IMR-90 (cell line): ENCODE measurements around the gene SNED1. TPM values are rescaled to one million over a fixed set of nuclear protein-coding genes. Genes with fewer than 3 reads are reported as not detected.

Experiments
- ATAC-seq: fragments of 200-7000 bp; cut with Tn5 transposase; 2 replicates; pipeline ENCODE4 v1.9.1; 2020; ENCODE audit warnings: low read depth, mild to moderate bottlenecking, moderate library complexity
- BruUV-seq: library from RNA; stranded (reverse); fragments of 400-500 nt; replicated peaks from 2 replicates; lab custom pipeline; 2021; lab: Mats Ljungman, UMichigan
- CTCF ChIA-PET: fragments of 300-600 bp; formaldehyde crosslinking; extraction: SDS; loops from one replicate; lab custom pipeline; 2021; ENCODE audit warnings: antibody characterized with exemption; lab: Yijun Ruan, JAX
- POLR2A ChIA-PET: fragments of 300-600 bp; sonication (Branson Sonifier 250); formaldehyde crosslinking; loops from one replicate; lab custom pipeline; 2022; ENCODE audit warnings: antibody characterized with exemption; ENCODE audit not compliant: unreplicated experiment; lab: Charles Lee
- DNase-seq: peaks from one replicate; pipeline ENCODE4 v3.0.0; 2013
- H2AFZ ChIP-seq: replicated peaks from 2 replicates; pipeline ENCODE3; 2013; ENCODE audit warnings: low read length, mild to moderate bottlenecking; ENCODE audit not compliant: poor library complexity
- H2AK5ac ChIP-seq: 2 replicates; pipeline ENCODE4 v1.6.1; 2013; ENCODE audit warnings: low read depth, low read length, inconsistent platforms
- H2AK9ac ChIP-seq: replicated peaks from 2 replicates; pipeline ENCODE3; 2013; ENCODE audit warnings: mild to moderate bottlenecking, low read depth, low read length, moderate library complexity; ENCODE audit not compliant: poor library complexity
- H2BK120ac ChIP-seq: 2 replicates; pipeline ENCODE4 v1.6.1; 2013; ENCODE audit warnings: low read depth, low read length, inconsistent platforms
- H2BK15ac ChIP-seq: 3 replicates; pipeline ENCODE4 v1.6.1; 2013; ENCODE audit warnings: low read depth, low read length, inconsistent platforms
- H2BK20ac ChIP-seq: 2 replicates; pipeline ENCODE4 v1.6.1; 2013; ENCODE audit warnings: low read depth, mild to moderate bottlenecking, inconsistent platforms, low read length, moderate library complexity
- H2BK5ac ChIP-seq: 2 replicates; pipeline ENCODE4 v1.6.1; 2013; ENCODE audit warnings: mild to moderate bottlenecking, low read depth, low read length, inconsistent platforms; ENCODE audit not compliant: poor library complexity, severe bottlenecking
- H3K14ac ChIP-seq: replicated peaks from 2 replicates; pipeline ENCODE4 v1.6.1; 2013; ENCODE audit warnings: low read depth, low read length, inconsistent platforms
- H3K18ac ChIP-seq: 2 replicates; pipeline ENCODE4 v1.6.1; 2013; ENCODE audit warnings: low read depth, low read length, control low read depth
- H3K23ac ChIP-seq: 2 replicates; pipeline ENCODE4 v1.6.1; 2013; ENCODE audit warnings: low read depth, low read length, inconsistent platforms
- H3K27ac ChIP-seq: 2 replicates; pipeline ENCODE4 v1.5.1; 2013; ENCODE audit warnings: mild to moderate bottlenecking, control low read depth, low read length; ENCODE audit not compliant: insufficient read depth
- H3K27me3 ChIP-seq: 2 replicates; pipeline ENCODE4 v1.6.1; 2013; ENCODE audit warnings: low read length; ENCODE audit not compliant: control insufficient read depth, insufficient read depth
- H3K36me3 ChIP-seq: 2 replicates; pipeline ENCODE4 v1.6.1; 2013; ENCODE audit warnings: low read length, mixed read lengths; ENCODE audit not compliant: control insufficient read depth, insufficient read depth
- H3K4ac ChIP-seq: 2 replicates; pipeline ENCODE4 v1.6.1; 2013; ENCODE audit warnings: low read depth, low read length, inconsistent platforms
- H3K4me1 ChIP-seq: 2 replicates; pipeline ENCODE4 v1.6.1; 2013; ENCODE audit warnings: low read length, mixed read lengths; ENCODE audit not compliant: control insufficient read depth, insufficient read depth
- H3K4me2 ChIP-seq: 2 replicates; pipeline ENCODE4 v1.6.1; 2013; ENCODE audit warnings: low read depth, mild to moderate bottlenecking, control low read depth, low read length, moderate library complexity
- H3K4me3 ChIP-seq: 2 replicates; pipeline ENCODE4 v1.5.1; 2013; ENCODE audit warnings: low read depth, mild to moderate bottlenecking, control low read depth, low read length, moderate library complexity; ENCODE audit not compliant: insufficient read depth
- H3K56ac ChIP-seq: 2 replicates; pipeline ENCODE4 v1.6.1; 2013; ENCODE audit warnings: low read length, inconsistent platforms; ENCODE audit not compliant: insufficient read depth; ENCODE audit errors: extremely low read depth
- H3K79me1 ChIP-seq, 2 experiments: 2 replicates each; pipeline ENCODE4 v1.6.1; 2013; ENCODE audit warnings: low read length in 2 of 2, inconsistent platforms in 1 of 2, low read depth in 1 of 2
- H3K9ac ChIP-seq: 2 replicates; pipeline ENCODE4 v1.6.1; 2013; ENCODE audit warnings: low read depth, low read length, control low read depth
- H3K9me1 ChIP-seq: 2 replicates; pipeline ENCODE4 v1.6.1; 2013; ENCODE audit warnings: low read length, inconsistent platforms; ENCODE audit not compliant: insufficient read depth
- H3K9me3 ChIP-seq: 2 replicates; pipeline ENCODE4 v1.6.1; 2013; ENCODE audit warnings: low read length; ENCODE audit not compliant: control insufficient read depth, insufficient read depth
- H4K20me1 ChIP-seq: 2 replicates; pipeline ENCODE4 v1.6.1; 2013; ENCODE audit warnings: low read length, inconsistent platforms; ENCODE audit not compliant: insufficient read depth
- H4K5ac ChIP-seq: 2 replicates; pipeline ENCODE4 v1.6.1; 2013; ENCODE audit warnings: mild to moderate bottlenecking, low read depth, low read length, control low read depth
- H4K8ac ChIP-seq, 2 experiments: 2 replicates each; pipeline ENCODE4 v1.6.1; 2013; ENCODE audit warnings: low read depth in 2 of 2, low read length in 2 of 2, control low read depth in 1 of 2, inconsistent platforms in 1 of 2
- H4K91ac ChIP-seq: 2 replicates; pipeline ENCODE4 v1.6.1; 2013; ENCODE audit warnings: low read depth, low read length, inconsistent platforms; ENCODE audit not compliant: insufficient read depth
- BHLHE40 ChIP-seq: fragments of 150-350 bp; IDR thresholded peaks from 2 replicates; pipeline ENCODE4 v1.6.1; 2016; ENCODE audit warnings: mild to moderate bottlenecking, low read depth, low read length
- CEBPB ChIP-seq: IDR thresholded peaks from 2 replicates; pipeline ENCODE4 v1.6.1; 2012; ENCODE audit warnings: low read depth, low read length, improper control_type of control experiment
- CHD1 ChIP-seq: IDR thresholded peaks from 2 replicates; pipeline ENCODE4 v1.6.1; 2012; ENCODE audit warnings: low read depth, low read length, improper control_type of control experiment
- CTCF ChIP-seq: conservative IDR thresholded peaks from 2 replicates; pipeline ENCODE4 v1.5.1; 2012; ENCODE audit warnings: mild to moderate bottlenecking, low read depth, low read length, improper control_type of control experiment
- FOS ChIP-seq: fragments of 150-350 bp; IDR thresholded peaks from 2 replicates; pipeline ENCODE4 v1.6.1; 2016; ENCODE audit warnings: low read depth, low read length
- MAFK ChIP-seq: IDR thresholded peaks from 2 replicates; pipeline ENCODE4 v1.6.1; 2012; ENCODE audit warnings: low read depth, low read length, improper control_type of control experiment
- MAZ ChIP-seq: IDR thresholded peaks from 2 replicates; pipeline ENCODE4 v1.6.1; 2012; ENCODE audit warnings: low read depth, mild to moderate bottlenecking, low read length, improper control_type of control experiment, moderate library complexity, borderline replicate concordance
- MXI1 ChIP-seq: IDR thresholded peaks from 2 replicates; pipeline ENCODE4 v1.6.1; 2012; ENCODE audit warnings: low read depth, mild to moderate bottlenecking, low read length, moderate library complexity, borderline replicate concordance
- NFE2L2 ChIP-seq: fragments of 150-350 bp; IDR thresholded peaks from 2 replicates; pipeline ENCODE4 v1.6.1; 2016; ENCODE audit warnings: low read depth, mild to moderate bottlenecking, low read length
- POLR2A ChIP-seq: IDR thresholded peaks from 2 replicates; pipeline ENCODE4 v1.6.1; 2012; ENCODE audit warnings: mild to moderate bottlenecking, low read depth, low read length
- RAD21 ChIP-seq: IDR thresholded peaks from 2 replicates; pipeline ENCODE4 v1.6.1; 2012; ENCODE audit warnings: low read length, improper control_type of control experiment
- RCOR1 ChIP-seq: IDR thresholded peaks from 2 replicates; pipeline ENCODE4 v1.6.1; 2012; ENCODE audit warnings: mild to moderate bottlenecking, low read length, improper control_type of control experiment; ENCODE audit not compliant: insufficient replicate concordance
- RFX5 ChIP-seq: IDR thresholded peaks from 2 replicates; pipeline ENCODE4 v1.8.0; 2012; ENCODE audit warnings: low read depth, mild to moderate bottlenecking, low read length, moderate library complexity
- WGBS, 2 experiments: methylation state at CpG; one replicate each; pipeline versions ENCODE4 v1.1.5 to v1.1.7; 2013; ENCODE audit warnings: missing lambda C conversion rate in 2 of 2; ENCODE audit not compliant: insufficient read length in 1 of 2; ENCODE audit errors: extremely low coverage in 2 of 2; 5-methylcytosine and 5-hydroxymethylcytosine counted together
- dilution Hi-C: fragments of 300-500 bp; cut with HindIII; formaldehyde crosslinking; loops from one replicate; pipeline ENCODE4 v1.14.3; 2018; ENCODE audit warnings: low sequenced_read_pairs; ENCODE audit not compliant: unreplicated experiment
- in situ Hi-C: fragments of 300-500 bp; cut with MboI; formaldehyde crosslinking; loops from 3 replicates; pipeline ENCODE4 v1.14.3; 2019; ENCODE audit warnings: low sequenced_read_pairs, inconsistent platforms, mixed read lengths
- intact Hi-C: fragments of 100-400 bp; cut with micrococcal nuclease; formaldehyde crosslinking; loops from 2 replicates; pipeline ENCODE4 v1.10.0; 2022
- polyA plus RNA-seq, 3 experiments: library from polyadenylated mRNA; depleted of rRNA; stranded (reverse); fragments of >200 nt; gene quantifications; 2 replicates each; pipeline ENCODE4 v1.2.3, GENCODE V29; 2012; ENCODE audit warnings: low replicate concordance in 1 of 3
- total RNA-seq: library from RNA; depleted of rRNA; stranded (reverse); fragments of >200 nt; gene quantifications from 2 replicates; pipeline ENCODE4 v1.2.3, GENCODE V29; 2012
- TF ChIP-seq, protein P1 (sequence below): fragments of 150-350 bp; IDR thresholded peaks from 2 replicates; pipeline ENCODE4 v1.6.1; 2017; ENCODE audit warnings: mild to moderate bottlenecking, antibody characterized with exemption, low read length, low read depth
- TF ChIP-seq, protein P2 (sequence below): fragments of 150-350 bp; IDR thresholded peaks from 2 replicates; pipeline ENCODE4 v1.6.1; 2016; ENCODE audit warnings: low read depth, mild to moderate bottlenecking, low read length, moderate library complexity, borderline replicate concordance

Gene SNED1
- total and polyA plus RNA-seq, 2 of the 4 experiments (the other 2 are of a cell fraction), result 1.1 to 3.4 TPM

- CTCF ChIA-PET, result no interaction called here
- H2AFZ ChIP-seq, result no peak overlapping the region
- TF ChIP-seq CTCF, result no peak
- TF ChIP-seq NFE2L2, result no peak
- TF ChIP-seq, protein P1, sequence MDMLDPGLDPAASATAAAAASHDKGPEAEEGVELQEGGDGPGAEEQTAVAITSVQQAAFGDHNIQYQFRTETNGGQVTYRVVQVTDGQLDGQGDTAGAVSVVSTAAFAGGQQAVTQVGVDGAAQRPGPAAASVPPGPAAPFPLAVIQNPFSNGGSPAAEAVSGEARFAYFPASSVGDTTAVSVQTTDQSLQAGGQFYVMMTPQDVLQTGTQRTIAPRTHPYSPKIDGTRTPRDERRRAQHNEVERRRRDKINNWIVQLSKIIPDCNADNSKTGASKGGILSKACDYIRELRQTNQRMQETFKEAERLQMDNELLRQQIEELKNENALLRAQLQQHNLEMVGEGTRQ, result no peak
- TF ChIP-seq FOS, result no peak
- no peak for TF ChIP-seq MAFK
- TF ChIP-seq POLR2A, result no peak
- no peak for TF ChIP-seq CEBPB
- no peak for TF ChIP-seq MAZ
- no peak for TF ChIP-seq CHD1
- TF ChIP-seq, protein P2, sequence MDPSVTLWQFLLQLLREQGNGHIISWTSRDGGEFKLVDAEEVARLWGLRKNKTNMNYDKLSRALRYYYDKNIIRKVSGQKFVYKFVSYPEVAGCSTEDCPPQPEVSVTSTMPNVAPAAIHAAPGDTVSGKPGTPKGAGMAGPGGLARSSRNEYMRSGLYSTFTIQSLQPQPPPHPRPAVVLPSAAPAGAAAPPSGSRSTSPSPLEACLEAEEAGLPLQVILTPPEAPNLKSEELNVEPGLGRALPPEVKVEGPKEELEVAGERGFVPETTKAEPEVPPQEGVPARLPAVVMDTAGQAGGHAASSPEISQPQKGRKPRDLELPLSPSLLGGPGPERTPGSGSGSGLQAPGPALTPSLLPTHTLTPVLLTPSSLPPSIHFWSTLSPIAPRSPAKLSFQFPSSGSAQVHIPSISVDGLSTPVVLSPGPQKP, result no peak
- TF ChIP-seq RCOR1, result no peak
- no peak for TF ChIP-seq RAD21
- TF ChIP-seq BHLHE40, result no peak
- no peak for TF ChIP-seq MXI1
- no peak for TF ChIP-seq RFX5
Measured at GRCh38 chr2:241007880-241008710, 9.7 kb downstream of the SNED1 start.

More at GRCh38 chr2:241007880-241008710, 9.7 kb downstream of the SNED1 start:
- Histone ChIP-seq H3K9me1 (peaks cover 8% of the 10 kb centered on the region; the same call in 1 of the 2 replicates), H3K56ac (no peak overlapping the region), H3K18ac (no peak overlapping the region), H3K27ac (no peak overlapping the region), H2AK9ac (no peak overlapping the region), H3K9me3 (peaks cover 17% of the 10 kb centered on the region), H4K91ac (no peak overlapping the region), H3K36me3 (peaks cover 9% of the 10 kb centered on the region; the same call in 1 of the 2 replicates), H2BK15ac (no peak overlapping the region), H3K4me2 (no peak overlapping the region), H2AK5ac (no peak overlapping the region), H3K23ac (no peak overlapping the region), H3K14ac (no peak overlapping the region), H4K8ac (no peak overlapping the region), H4K5ac (no peak overlapping the region), H3K4me1 (peaks cover 13% of the 10 kb centered on the region; the same call in 1 of the 2 replicates), H2BK120ac (no peak overlapping the region), H3K4me3 (no peak overlapping the region), H3K27me3 (no peaks in the 10 kb centered on the region), H2BK20ac (no peak overlapping the region), H2BK5ac (no peak overlapping the region), H3K79me1 (peaks cover 0 to 5% of the 10 kb centered on the region in 2 experiments; a peak in 1 of 4 replicates), H4K20me1 (no peaks in the 10 kb centered on the region), H3K9ac (no peak overlapping the region), H3K4ac (no peak overlapping the region)
- dilution Hi-C loops (no loop called here), in situ Hi-C loops (no loop called here), intact Hi-C loops (no loop called here)
- WGBS, 2 experiments, result 73% methylated on average over 10 of the region's 20 CpGs; no CpG with 5 or more reads in 1 of the 2 experiments
- no peak for DNase-seq
- ATAC-seq, result no peak
- POLR2A ChIA-PET, result no interaction called here
- no TSS peak for BruUV-seq
